Measurements from ENCODE around the gene CTLA4. TPM values are rescaled to one million over a fixed set of nuclear protein-coding genes. Genes with fewer than 3 reads are reported as not detected.
A peak's percentile ranks its signal among the peaks of the same experiment; 100 is the strongest.

The CTLA4 gene
- total and polyA plus RNA-seq, 2 experiments from 2014 or later: not detected

DNA sequence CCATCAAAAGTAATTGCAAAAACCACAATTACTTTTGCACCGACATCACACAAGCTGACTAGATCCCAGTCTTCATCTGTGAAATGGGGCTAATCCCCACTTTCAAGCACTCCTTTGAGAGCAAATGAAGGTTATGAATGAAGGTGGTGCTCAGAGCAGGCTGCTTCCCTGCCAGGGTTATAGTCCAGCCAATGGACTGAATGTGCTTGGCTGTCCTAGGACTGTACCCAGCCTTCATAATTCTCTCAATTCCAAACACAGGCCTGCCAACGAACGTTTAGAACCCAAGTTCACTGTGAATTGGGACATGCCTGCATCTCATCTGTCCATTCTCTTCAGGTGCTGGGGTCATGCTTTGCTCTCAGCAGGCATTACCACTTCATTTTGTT lies 41.2 kb downstream of the CTLA4 start:
- Histone ChIP-seq H2AFZ (peak overlapping the region; percentile 1; the same call in 1 of the 2 replicates), H3K36me3 (ENCODE audit: insufficient read depth) (no peaks in the 10 kb centered on the region), H3K27ac (ENCODE audit: low read depth) (no peak overlapping the region), H3K4me3 (no peak overlapping the region), H3K9me2 (ENCODE audit: insufficient read depth) (no peaks in the 10 kb centered on the region), H3K27me3 (ENCODE audit: insufficient read depth) (no peaks in the 10 kb centered on the region), H4K20me1 (replicated peaks; ENCODE audit: insufficient read depth) (no peaks in the 10 kb centered on the region), H3K4me1 (ENCODE audit: insufficient read depth) (no peaks in the 10 kb centered on the region), H3K4me2 (no peak overlapping the region), H3K79me2 (replicated peaks; ENCODE audit: insufficient read depth) (no peaks in the 10 kb centered on the region), H3F3A (replicated peaks; ENCODE audit: low read depth) (no peaks in the 10 kb centered on the region)
- Mint-ChIP-seq H3K4me3 (no peak overlapping the region), H3K4me1 (no peaks in the 10 kb centered on the region; the same call in 2 of the 3 replicates), H3K27ac (no peak overlapping the region), H3K36me3 (ENCODE audit: low read depth) (no peaks in the 10 kb centered on the region), H3K27me3 (ENCODE audit: insufficient read depth, low read depth, poor library complexity) (no peaks in the 10 kb centered on the region), H3K9me3 (no peaks in the 10 kb centered on the region)
- TF ChIP-seq EZH2 (IDR thresholded peaks at IDR 0.05; ENCODE audit: low read depth, unreplicated experiment) (no peak), CREB1 (CRISPR knock-in tag; IDR thresholded peaks at IDR 0.05; ENCODE audit: low read depth) (no peak), ZNF114 (CRISPR knock-in tag; IDR thresholded peaks at IDR 0.05) (no peak), JUNB (IDR thresholded peaks at IDR 0.05; ENCODE audit: unreplicated experiment) (no peak), STAT1 (IDR thresholded peaks at IDR 0.05; ENCODE audit: unreplicated experiment) (no peak), NANOG (IDR thresholded peaks at IDR 0.05; ENCODE audit: borderline replicate concordance) (no peak), EZH2phosphoT487 (IDR thresholded peaks at IDR 0.05; ENCODE audit: unreplicated experiment) (no peak), POLR2AphosphoS5 (IDR thresholded peaks at IDR 0.05; ENCODE audit: low read depth) (no peak), ZNF331 (CRISPR knock-in tag; IDR thresholded peaks at IDR 0.05; ENCODE audit: low read depth) (no peak)
- TF ChIP-seq, protein P1, sequence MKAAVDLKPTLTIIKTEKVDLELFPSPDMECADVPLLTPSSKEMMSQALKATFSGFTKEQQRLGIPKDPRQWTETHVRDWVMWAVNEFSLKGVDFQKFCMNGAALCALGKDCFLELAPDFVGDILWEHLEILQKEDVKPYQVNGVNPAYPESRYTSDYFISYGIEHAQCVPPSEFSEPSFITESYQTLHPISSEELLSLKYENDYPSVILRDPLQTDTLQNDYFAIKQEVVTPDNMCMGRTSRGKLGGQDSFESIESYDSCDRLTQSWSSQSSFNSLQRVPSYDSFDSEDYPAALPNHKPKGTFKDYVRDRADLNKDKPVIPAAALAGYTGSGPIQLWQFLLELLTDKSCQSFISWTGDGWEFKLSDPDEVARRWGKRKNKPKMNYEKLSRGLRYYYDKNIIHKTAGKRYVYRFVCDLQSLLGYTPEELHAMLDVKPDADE (IDR thresholded peaks at IDR 0.05): no peak
- TF ChIP-seq, protein P2, sequence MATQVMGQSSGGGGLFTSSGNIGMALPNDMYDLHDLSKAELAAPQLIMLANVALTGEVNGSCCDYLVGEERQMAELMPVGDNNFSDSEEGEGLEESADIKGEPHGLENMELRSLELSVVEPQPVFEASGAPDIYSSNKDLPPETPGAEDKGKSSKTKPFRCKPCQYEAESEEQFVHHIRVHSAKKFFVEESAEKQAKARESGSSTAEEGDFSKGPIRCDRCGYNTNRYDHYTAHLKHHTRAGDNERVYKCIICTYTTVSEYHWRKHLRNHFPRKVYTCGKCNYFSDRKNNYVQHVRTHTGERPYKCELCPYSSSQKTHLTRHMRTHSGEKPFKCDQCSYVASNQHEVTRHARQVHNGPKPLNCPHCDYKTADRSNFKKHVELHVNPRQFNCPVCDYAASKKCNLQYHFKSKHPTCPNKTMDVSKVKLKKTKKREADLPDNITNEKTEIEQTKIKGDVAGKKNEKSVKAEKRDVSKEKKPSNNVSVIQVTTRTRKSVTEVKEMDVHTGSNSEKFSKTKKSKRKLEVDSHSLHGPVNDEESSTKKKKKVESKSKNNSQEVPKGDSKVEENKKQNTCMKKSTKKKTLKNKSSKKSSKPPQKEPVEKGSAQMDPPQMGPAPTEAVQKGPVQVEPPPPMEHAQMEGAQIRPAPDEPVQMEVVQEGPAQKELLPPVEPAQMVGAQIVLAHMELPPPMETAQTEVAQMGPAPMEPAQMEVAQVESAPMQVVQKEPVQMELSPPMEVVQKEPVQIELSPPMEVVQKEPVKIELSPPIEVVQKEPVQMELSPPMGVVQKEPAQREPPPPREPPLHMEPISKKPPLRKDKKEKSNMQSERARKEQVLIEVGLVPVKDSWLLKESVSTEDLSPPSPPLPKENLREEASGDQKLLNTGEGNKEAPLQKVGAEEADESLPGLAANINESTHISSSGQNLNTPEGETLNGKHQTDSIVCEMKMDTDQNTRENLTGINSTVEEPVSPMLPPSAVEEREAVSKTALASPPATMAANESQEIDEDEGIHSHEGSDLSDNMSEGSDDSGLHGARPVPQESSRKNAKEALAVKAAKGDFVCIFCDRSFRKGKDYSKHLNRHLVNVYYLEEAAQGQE (IDR thresholded peaks at IDR 0.05; ENCODE audit: unreplicated experiment): no peak
- TF ChIP-seq, protein P3, sequence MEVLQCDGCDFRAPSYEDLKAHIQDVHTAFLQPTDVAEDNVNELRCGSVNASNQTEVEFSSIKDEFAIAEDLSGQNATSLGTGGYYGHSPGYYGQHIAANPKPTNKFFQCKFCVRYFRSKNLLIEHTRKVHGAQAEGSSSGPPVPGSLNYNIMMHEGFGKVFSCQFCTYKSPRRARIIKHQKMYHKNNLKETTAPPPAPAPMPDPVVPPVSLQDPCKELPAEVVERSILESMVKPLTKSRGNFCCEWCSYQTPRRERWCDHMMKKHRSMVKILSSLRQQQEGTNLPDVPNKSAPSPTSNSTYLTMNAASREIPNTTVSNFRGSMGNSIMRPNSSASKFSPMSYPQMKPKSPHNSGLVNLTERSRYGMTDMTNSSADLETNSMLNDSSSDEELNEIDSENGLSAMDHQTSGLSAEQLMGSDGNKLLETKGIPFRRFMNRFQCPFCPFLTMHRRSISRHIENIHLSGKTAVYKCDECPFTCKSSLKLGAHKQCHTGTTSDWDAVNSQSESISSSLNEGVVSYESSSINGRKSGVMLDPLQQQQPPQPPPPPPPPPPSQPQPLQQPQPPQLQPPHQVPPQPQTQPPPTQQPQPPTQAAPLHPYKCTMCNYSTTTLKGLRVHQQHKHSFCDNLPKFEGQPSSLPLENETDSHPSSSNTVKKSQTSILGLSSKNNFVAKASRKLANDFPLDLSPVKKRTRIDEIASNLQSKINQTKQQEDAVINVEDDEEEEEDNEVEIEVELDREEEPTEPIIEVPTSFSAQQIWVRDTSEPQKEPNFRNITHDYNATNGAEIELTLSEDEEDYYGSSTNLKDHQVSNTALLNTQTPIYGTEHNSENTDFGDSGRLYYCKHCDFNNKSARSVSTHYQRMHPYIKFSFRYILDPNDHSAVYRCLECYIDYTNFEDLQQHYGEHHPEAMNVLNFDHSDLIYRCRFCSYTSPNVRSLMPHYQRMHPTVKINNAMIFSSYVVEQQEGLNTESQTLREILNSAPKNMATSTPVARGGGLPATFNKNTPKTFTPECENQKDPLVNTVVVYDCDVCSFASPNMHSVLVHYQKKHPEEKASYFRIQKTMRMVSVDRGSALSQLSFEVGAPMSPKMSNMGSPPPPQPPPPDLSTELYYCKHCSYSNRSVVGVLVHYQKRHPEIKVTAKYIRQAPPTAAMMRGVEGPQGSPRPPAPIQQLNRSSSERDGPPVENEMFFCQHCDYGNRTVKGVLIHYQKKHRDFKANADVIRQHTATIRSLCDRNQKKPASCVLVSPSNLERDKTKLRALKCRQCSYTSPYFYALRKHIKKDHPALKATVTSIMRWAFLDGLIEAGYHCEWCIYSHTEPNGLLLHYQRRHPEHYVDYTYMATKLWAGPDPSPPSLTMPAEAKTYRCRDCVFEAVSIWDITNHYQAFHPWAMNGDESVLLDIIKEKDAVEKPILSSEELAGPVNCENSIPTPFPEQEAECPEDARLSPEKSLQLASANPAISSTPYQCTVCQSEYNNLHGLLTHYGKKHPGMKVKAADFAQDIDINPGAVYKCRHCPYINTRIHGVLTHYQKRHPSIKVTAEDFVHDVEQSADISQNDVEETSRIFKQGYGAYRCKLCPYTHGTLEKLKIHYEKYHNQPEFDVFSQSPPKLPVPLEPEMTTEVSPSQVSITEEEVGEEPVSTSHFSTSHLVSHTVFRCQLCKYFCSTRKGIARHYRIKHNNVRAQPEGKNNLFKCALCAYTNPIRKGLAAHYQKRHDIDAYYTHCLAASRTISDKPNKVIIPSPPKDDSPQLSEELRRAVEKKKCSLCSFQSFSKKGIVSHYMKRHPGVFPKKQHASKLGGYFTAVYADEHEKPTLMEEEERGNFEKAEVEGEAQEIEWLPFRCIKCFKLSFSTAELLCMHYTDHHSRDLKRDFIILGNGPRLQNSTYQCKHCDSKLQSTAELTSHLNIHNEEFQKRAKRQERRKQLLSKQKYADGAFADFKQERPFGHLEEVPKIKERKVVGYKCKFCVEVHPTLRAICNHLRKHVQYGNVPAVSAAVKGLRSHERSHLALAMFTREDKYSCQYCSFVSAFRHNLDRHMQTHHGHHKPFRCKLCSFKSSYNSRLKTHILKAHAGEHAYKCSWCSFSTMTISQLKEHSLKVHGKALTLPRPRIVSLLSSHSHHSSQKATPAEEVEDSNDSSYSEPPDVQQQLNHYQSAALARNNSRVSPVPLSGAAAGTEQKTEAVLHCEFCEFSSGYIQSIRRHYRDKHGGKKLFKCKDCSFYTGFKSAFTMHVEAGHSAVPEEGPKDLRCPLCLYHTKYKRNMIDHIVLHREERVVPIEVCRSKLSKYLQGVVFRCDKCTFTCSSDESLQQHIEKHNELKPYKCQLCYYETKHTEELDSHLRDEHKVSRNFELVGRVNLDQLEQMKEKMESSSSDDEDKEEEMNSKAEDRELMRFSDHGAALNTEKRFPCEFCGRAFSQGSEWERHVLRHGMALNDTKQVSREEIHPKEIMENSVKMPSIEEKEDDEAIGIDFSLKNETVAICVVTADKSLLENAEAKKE (CRISPR knock-in tag; IDR thresholded peaks at IDR 0.05): no peak
- TF ChIP-seq, protein P4, sequence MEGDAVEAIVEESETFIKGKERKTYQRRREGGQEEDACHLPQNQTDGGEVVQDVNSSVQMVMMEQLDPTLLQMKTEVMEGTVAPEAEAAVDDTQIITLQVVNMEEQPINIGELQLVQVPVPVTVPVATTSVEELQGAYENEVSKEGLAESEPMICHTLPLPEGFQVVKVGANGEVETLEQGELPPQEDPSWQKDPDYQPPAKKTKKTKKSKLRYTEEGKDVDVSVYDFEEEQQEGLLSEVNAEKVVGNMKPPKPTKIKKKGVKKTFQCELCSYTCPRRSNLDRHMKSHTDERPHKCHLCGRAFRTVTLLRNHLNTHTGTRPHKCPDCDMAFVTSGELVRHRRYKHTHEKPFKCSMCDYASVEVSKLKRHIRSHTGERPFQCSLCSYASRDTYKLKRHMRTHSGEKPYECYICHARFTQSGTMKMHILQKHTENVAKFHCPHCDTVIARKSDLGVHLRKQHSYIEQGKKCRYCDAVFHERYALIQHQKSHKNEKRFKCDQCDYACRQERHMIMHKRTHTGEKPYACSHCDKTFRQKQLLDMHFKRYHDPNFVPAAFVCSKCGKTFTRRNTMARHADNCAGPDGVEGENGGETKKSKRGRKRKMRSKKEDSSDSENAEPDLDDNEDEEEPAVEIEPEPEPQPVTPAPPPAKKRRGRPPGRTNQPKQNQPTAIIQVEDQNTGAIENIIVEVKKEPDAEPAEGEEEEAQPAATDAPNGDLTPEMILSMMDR (conservative IDR thresholded peaks at IDR 0.05; ENCODE audit: low read depth in 2 of 2): no peak
- DNase-seq (ENCODE audit: low spot score): no peak
- no peak for ATAC-seq
